SK-N-MC (cell line): ENCODE results near the gene LGI1.

ENCODE experiments used
- EZH2 ChIP-seq: fragments of 200-600 bp; sonication (generic); IDR thresholded peaks from one replicate; pipeline ENCODE4 v1.6.1; 2017; ENCODE audit warnings: antibody characterized with exemption
- POLR2AphosphoS5 ChIP-seq: IDR thresholded peaks from 2 replicates; pipeline ENCODE4 v1.6.1; 2012; ENCODE audit warnings: mild to moderate bottlenecking, low read depth, low read length, borderline replicate concordance

GRCh38 chr10:93813507-93814465 lies 56.0 kb downstream of the LGI1 start:
- TF ChIP-seq POLR2AphosphoS5 (no peak), EZH2 (no peak)
